ENCODE results near the gene ARHGAP15. TPM values are rescaled to one million over a fixed set of nuclear protein-coding genes. Genes with fewer than 3 reads are reported as not detected.

ARHGAP15 gene
- total and polyA plus RNA-seq, 12 donors = 4.7 to 33.8 (median 10.4) TPM

- DNase-seq = no peak
- no peak for TF ChIP-seq POLR2A (IDR thresholded peaks at IDR 0.05)
- TF ChIP-seq, protein P1, sequence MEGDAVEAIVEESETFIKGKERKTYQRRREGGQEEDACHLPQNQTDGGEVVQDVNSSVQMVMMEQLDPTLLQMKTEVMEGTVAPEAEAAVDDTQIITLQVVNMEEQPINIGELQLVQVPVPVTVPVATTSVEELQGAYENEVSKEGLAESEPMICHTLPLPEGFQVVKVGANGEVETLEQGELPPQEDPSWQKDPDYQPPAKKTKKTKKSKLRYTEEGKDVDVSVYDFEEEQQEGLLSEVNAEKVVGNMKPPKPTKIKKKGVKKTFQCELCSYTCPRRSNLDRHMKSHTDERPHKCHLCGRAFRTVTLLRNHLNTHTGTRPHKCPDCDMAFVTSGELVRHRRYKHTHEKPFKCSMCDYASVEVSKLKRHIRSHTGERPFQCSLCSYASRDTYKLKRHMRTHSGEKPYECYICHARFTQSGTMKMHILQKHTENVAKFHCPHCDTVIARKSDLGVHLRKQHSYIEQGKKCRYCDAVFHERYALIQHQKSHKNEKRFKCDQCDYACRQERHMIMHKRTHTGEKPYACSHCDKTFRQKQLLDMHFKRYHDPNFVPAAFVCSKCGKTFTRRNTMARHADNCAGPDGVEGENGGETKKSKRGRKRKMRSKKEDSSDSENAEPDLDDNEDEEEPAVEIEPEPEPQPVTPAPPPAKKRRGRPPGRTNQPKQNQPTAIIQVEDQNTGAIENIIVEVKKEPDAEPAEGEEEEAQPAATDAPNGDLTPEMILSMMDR (IDR thresholded peaks at IDR 0.05) = no peak
- intact Hi-C loops (cut with DNase I) = no loop called here
Observed at GRCh38 chr2:143300536-143300935, 171.3 kb downstream of the ARHGAP15 start.

GRCh38 chr2:143311426-143311825 lies 182.2 kb downstream of the ARHGAP15 start:
- Histone ChIP-seq H3K27ac (no peak overlapping the region), H3K27me3 (no peaks in the 10 kb centered on the region), H3K36me3 (replicated peaks in 1 of 2) (no peaks in the 10 kb centered on the region), H3K4me3 (no peak overlapping the region), H3K4me1 (replicated peaks in 1 of 2) (no peaks in the 10 kb centered on the region), H3K9me3 (replicated peaks in 1 of 3) (no peaks in the 10 kb centered on the region)
- intact Hi-C loops (cut with DNase I) = no loop called here
- 71 to 81% (median 76%) methylated on average over 2 of the region's 2 CpGs for WGBS, 4 donors
- TF ChIP-seq, protein P1 (IDR thresholded peaks at IDR 0.05) = no peak
- TF ChIP-seq POLR2A (IDR thresholded peaks at IDR 0.05) = no peak
- DNase-seq = no peak

More at GRCh38 chr2:143300536-143300935, 171.3 kb downstream of the ARHGAP15 start:
- no peaks in the 10 kb centered on the region for H3K4me1 ChIP-seq (replicated peaks in 1 of 2)
- H3K36me3 ChIP-seq (replicated peaks in 1 of 2) = no peaks in the 10 kb centered on the region
- H3K4me3 ChIP-seq = no peak overlapping the region
- no peaks in the 10 kb centered on the region for H3K9me3 ChIP-seq (replicated peaks in 1 of 3)
- H3K27me3 ChIP-seq = no peaks in the 10 kb centered on the region
- H3K27ac ChIP-seq = no peak overlapping the region

DNA sequence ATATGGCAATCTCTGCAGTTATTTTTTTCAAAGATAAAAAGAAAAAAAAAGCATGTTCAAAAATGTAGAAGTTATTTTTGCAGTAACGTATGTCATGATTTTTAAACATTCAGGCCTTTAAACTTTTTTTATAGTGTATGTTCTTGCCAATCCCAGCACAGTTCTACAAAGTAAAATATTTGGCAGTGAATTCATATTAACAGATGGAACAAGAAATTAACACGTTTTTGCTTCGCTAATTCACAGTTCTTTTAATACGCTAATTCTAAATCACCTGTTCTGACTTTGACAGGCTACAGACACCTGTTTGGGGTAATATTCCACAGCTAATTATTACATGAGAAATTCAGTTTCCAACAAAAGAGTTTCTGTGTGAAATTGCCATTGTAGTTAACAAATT lies 183.2 kb downstream of the ARHGAP15 start:
- WGBS, 4 donors = 82 to 85% (median 83%) methylated on average over 4 of the region's 4 CpGs
- Histone ChIP-seq H3K27me3 (no peaks in the 10 kb centered on the region), H3K36me3 (replicated peaks in 1 of 2) (no peaks in the 10 kb centered on the region), H3K4me1 (replicated peaks in 1 of 2) (no peaks in the 10 kb centered on the region), H3K4me3 (no peak overlapping the region), H3K27ac (no peak overlapping the region), H3K9me3 (replicated peaks in 1 of 3) (no peaks in the 10 kb centered on the region)
- intact Hi-C loops (cut with DNase I) = no loop called here
- no peak for DNase-seq
- TF ChIP-seq POLR2A (IDR thresholded peaks at IDR 0.05) = no peak
- TF ChIP-seq, protein P1 (IDR thresholded peaks at IDR 0.05) = no peak

DNA sequence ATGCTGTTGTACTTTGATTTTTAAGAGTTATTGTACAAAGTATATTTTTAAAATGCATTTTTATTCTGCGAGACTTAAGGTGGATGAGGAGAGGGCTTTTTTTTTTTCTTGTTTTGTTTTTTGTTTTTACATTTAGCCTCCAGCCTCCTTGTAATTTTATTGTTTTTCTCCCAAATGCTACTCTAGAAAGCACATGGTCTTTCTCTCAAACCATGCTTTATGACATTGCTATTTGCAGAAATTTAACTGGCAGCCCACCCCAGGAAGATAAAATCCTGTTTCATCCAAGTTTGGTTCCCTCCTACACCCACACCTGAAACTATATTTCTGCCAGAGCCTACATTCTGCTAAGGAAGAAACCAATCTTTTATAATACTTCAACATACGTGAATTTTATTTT lies 184.6 kb downstream of the ARHGAP15 start:
- no peak overlapping the region for H3K27ac ChIP-seq
- WGBS, 4 donors = 74 to 84% (median 80%) methylated on average over 2 of the region's 2 CpGs
- DNase-seq = no peak
- H3K4me1 ChIP-seq (replicated peaks in 1 of 2) = no peaks in the 10 kb centered on the region
- intact Hi-C loops (cut with DNase I) = no loop called here
- H3K27me3 ChIP-seq = no peaks in the 10 kb centered on the region
- no peaks in the 10 kb centered on the region for H3K36me3 ChIP-seq (replicated peaks in 1 of 2)
- TF ChIP-seq POLR2A (IDR thresholded peaks at IDR 0.05) = no peak
- TF ChIP-seq, protein P1 (IDR thresholded peaks at IDR 0.05) = no peak
- H3K4me3 ChIP-seq = no peak overlapping the region
- no peaks in the 10 kb centered on the region for H3K9me3 ChIP-seq (replicated peaks in 1 of 3)

Data from adrenal gland (tissue), 12 donors.